Measurements from ENCODE around the gene GBX2. TPM values are rescaled to one million over a fixed set of nuclear protein-coding genes. Genes with fewer than 3 reads are reported as not detected.

Gene GBX2
- total RNA-seq, 1 donor from 2014 or later: not detected

DNA sequence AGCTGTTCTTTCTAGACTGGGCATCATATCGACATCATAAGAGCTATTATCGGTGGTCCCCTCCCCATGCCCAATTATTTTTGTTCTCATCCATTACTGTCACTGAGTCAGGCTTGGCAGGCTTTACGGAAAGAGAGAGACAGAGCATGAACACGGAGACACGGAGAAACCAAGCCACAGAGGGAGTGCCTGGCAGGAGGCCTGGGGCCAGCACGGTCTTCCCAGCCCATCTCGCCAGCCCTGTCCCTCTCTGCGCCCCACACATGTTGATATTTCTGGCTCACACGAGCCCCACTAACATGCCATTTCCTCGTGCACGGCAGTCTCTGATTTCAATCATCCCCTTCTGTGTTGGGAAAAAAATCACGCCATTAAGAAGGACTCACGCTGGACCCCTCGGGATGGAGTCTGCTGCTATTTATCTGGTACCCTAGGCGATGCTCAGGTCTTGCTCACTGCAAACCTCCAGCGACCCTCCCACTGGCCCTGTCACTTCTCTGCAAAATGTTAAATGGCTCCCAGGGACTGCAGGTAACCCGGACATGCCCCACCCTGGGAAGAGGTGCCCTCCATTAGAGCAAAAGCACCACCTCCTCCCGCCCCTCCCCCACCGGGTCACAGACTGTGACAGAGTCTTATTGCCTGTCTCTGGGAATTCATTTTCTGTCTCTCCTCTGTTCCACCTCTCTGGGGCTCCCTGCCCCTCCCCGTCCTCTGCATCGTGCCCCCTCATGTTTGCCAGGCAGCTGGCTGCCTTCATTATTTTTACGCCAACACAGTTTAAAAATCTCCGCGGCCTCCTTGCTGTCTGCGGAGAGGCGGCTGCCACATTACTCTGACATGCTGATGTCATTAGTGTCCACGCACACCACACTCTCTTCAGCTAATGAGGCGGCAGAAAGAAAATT, 40.1 kb upstream of the GBX2 start:
- H3K36me3 ChIP-seq: no peaks in the 10 kb centered on the region
- H3K4me1 ChIP-seq: no peaks in the 10 kb centered on the region
- no peak overlapping the region for H3K27ac ChIP-seq (replicated peaks)
- TF ChIP-seq, protein P1, sequence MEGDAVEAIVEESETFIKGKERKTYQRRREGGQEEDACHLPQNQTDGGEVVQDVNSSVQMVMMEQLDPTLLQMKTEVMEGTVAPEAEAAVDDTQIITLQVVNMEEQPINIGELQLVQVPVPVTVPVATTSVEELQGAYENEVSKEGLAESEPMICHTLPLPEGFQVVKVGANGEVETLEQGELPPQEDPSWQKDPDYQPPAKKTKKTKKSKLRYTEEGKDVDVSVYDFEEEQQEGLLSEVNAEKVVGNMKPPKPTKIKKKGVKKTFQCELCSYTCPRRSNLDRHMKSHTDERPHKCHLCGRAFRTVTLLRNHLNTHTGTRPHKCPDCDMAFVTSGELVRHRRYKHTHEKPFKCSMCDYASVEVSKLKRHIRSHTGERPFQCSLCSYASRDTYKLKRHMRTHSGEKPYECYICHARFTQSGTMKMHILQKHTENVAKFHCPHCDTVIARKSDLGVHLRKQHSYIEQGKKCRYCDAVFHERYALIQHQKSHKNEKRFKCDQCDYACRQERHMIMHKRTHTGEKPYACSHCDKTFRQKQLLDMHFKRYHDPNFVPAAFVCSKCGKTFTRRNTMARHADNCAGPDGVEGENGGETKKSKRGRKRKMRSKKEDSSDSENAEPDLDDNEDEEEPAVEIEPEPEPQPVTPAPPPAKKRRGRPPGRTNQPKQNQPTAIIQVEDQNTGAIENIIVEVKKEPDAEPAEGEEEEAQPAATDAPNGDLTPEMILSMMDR (IDR thresholded peaks at IDR 0.05; ENCODE audit: borderline replicate concordance): no peak
- peaks cover 17% of the 10 kb centered on the region for H3K27me3 ChIP-seq (ENCODE audit: low read depth)
- peaks cover 19% of the 10 kb centered on the region for H3K9me3 ChIP-seq (replicated peaks)
- intact Hi-C loops (cut with micrococcal nuclease): no loop called here
- H3K4me3 ChIP-seq: no peak overlapping the region
- no peak for DNase-seq

DNA sequence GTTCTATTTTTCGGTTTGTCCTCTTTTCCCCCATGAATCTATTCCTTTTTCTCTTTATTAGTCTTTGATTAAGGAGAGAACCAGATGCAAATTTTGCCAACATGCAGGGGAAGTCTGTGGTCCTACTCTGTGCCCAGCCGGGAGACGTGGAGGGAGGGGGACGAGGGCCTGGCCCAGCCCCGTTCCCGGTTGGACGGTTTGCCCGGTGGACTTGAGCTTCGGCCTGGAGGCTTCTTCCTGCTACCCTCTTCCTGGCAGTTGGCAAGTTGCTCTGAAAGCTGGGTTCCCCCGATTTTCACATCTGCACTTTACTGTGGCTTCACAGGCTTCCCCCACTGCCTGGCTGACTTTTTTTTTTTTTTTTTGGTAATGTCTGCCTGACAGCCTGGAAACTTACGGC, 39.3 kb upstream of the GBX2 start:
- intact Hi-C loops (cut with micrococcal nuclease): no loop called here
- Histone ChIP-seq H3K4me1 (no peaks in the 10 kb centered on the region), H3K27me3 (ENCODE audit: low read depth) (peaks cover 9% of the 10 kb centered on the region), H3K27ac (replicated peaks) (no peak overlapping the region), H3K9me3 (replicated peaks) (peaks cover 19% of the 10 kb centered on the region), H3K36me3 (no peaks in the 10 kb centered on the region), H3K4me3 (no peak overlapping the region)
- DNase-seq: no peak
- TF ChIP-seq, protein P1 (IDR thresholded peaks at IDR 0.05; ENCODE audit: borderline replicate concordance): no peak

DNA sequence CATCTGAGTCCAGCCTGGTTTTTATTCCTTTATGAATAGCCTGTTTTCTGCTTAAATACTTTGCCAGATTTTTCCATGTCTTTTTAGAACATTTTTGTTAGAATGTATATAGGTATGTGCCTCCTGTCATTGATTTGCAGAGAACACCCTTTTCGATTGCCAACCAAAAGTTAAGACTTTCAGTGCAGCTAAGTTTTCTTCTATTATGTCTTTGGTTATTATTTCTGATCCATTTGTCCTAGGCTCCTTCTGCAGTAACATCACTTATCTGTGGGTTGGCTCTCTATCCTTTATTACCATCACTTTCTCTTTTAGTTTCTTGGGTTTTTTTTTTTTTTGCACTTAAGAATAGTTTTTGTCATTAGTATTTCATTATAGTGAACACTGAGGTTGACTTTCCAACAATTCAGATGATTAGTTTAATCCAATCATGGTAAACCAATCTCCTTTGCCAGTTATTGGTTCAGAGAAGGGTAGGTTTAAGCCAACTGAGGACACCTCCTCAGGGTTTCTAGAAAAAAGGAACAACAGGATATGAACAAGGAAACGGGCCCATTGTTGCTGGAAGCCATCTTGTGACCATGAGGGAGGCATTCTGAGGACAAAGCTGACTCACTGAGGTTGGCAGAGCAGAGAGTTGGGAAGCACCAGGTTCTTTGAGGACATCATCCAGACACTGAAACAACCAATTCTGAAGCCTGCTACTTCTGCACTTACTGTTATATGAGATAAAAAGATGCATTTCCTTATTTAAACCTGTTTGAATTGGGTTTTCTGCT, 37.9 kb upstream of the GBX2 start:
- DNase-seq: no peak
- Histone ChIP-seq H3K36me3 (no peaks in the 10 kb centered on the region), H3K9me3 (replicated peaks) (peaks cover 19% of the 10 kb centered on the region), H3K27me3 (ENCODE audit: low read depth) (peaks cover 2% of the 10 kb centered on the region), H3K27ac (replicated peaks) (no peak overlapping the region), H3K4me3 (no peak overlapping the region), H3K4me1 (no peaks in the 10 kb centered on the region)
- intact Hi-C loops (cut with micrococcal nuclease): no loop called here
- TF ChIP-seq, protein P1 (IDR thresholded peaks at IDR 0.05; ENCODE audit: borderline replicate concordance): no peak

DNA sequence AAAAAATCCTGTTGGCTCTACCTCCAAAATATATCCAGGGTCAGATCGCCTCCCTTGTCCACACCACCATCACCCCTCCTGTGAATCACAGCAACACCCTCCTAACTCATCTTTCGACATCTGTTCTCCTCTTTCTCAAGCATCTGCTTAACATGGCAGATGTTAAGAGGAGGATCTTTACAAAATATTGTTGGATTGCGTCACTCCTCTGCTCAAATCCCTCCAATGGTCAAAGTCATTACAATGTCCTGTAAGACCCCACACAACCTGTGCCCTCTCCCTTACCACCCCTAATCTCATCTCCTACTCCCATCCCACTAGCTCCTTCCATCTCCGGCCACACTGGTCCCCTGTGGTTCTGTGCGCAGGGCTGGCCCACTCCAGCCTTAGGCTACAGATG, 36.8 kb upstream of the GBX2 start:
- H3K36me3 ChIP-seq: no peaks in the 10 kb centered on the region
- TF ChIP-seq, protein P1 (IDR thresholded peaks at IDR 0.05; ENCODE audit: borderline replicate concordance): no peak
- H3K9me3 ChIP-seq (replicated peaks): peaks cover 19% of the 10 kb centered on the region
- H3K27me3 ChIP-seq (ENCODE audit: low read depth): no peaks in the 10 kb centered on the region
- H3K27ac ChIP-seq (replicated peaks): no peak overlapping the region
- H3K4me3 ChIP-seq: no peak overlapping the region
- intact Hi-C loops (cut with micrococcal nuclease): no loop called here
- DNase-seq: no peak
- H3K4me1 ChIP-seq: no peaks in the 10 kb centered on the region

DNA sequence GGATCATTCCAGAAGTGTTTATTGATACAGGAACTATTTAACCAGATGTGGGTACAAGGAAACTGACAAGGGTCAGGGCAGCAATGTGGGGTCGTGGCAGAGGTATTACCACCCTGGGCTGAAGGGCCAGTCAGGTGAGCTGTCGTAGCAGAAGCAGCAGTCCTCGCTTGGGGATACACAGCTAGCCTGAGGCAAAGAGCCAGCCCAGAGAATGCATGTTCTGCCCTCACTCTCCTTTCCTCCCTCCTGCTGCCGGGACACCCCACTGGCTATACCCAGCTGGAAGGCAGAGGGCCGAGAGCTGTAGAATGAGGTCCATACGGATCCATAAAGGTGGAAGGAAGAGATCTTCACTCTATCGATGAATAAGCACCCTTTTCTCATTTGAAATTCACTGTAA, 32.2 kb upstream of the GBX2 start:
- TF ChIP-seq, protein P1 (IDR thresholded peaks at IDR 0.05; ENCODE audit: borderline replicate concordance): no peak
- no peak for DNase-seq
- H3K27ac ChIP-seq (replicated peaks): no peak overlapping the region
- no peaks in the 10 kb centered on the region for H3K36me3 ChIP-seq
- peaks cover 3% of the 10 kb centered on the region for H3K9me3 ChIP-seq (replicated peaks)
- no peaks in the 10 kb centered on the region for H3K27me3 ChIP-seq (ENCODE audit: low read depth)
- H3K4me1 ChIP-seq: no peaks in the 10 kb centered on the region
- intact Hi-C loops (cut with micrococcal nuclease): no loop called here
- no peak overlapping the region for H3K4me3 ChIP-seq

Measured in left ventricle myocardium inferior (tissue), 1 donor.